HG03439 (cell line): ENCODE data around the gene TMSB10.

Source experiments
- ATAC-seq: cut with Tn5 transposase; IDR thresholded peaks from one replicate; pipeline ENCODE4 v1.9.1; 2021; ENCODE audit warnings: mild to moderate bottlenecking, moderate library complexity; ENCODE audit not compliant: unreplicated experiment

Gene TMSB10

GRCh38 chr2:84879584-84880394 lies 25.7 kb upstream of the TMSB10 start:
- no peak for ATAC-seq

GRCh38 chr2:84880395-84880644 lies 25.1 kb upstream of the TMSB10 start:
- no peak for ATAC-seq

- ATAC-seq, result no peak
These were observed 24.6 kb upstream of the TMSB10 start, which contains the start of gene TRABD2A for GRCh38 chr2:84880645-84881521. TSS of gene TRABD2A (minus strand) at chr2:84881084. CDS start at chr2:84881039, 45 bp downstream.

- peak; percentile 72 for ATAC-seq
These were observed 23.7 kb upstream of the TMSB10 start for GRCh38 chr2:84881581-84882413.

- no peak for ATAC-seq
These were observed 23.1 kb upstream of the TMSB10 start for GRCh38 chr2:84882414-84882738.

- ATAC-seq, result no peak
These were observed 22.5 kb upstream of the TMSB10 start for GRCh38 chr2:84882775-84883550.

- ATAC-seq, result no peak
These were observed 21.0 kb upstream of the TMSB10 start for GRCh38 chr2:84884449-84884848.

- no peak for ATAC-seq
These were observed 20.3 kb upstream of the TMSB10 start for GRCh38 chr2:84885111-84885510.

- no peak for ATAC-seq
These were observed 18.7 kb upstream of the TMSB10 start for GRCh38 chr2:84886791-84887190.

GRCh38 chr2:84888401-84889276 lies 16.8 kb upstream of the TMSB10 start:
- peak; percentile 79 for ATAC-seq

GRCh38 chr2:84889332-84889731 lies 16.1 kb upstream of the TMSB10 start:
- ATAC-seq, result no peak

GRCh38 chr2:84891355-84892010 lies 14.0 kb upstream of the TMSB10 start:
- ATAC-seq, result no peak

GRCh38 chr2:84894131-84894586 lies 11.3 kb upstream of the TMSB10 start:
- no peak for ATAC-seq

GRCh38 chr2:84894758-84895520 lies 10.5 kb upstream of the TMSB10 start:
- ATAC-seq, result no peak

GRCh38 chr2:84896567-84896966 lies 8.9 kb upstream of the TMSB10 start:
- no peak for ATAC-seq

GRCh38 chr2:84897773-84898172 lies 7.7 kb upstream of the TMSB10 start:
- no peak for ATAC-seq

- no peak for ATAC-seq
These were observed 5.9 kb upstream of the TMSB10 start for GRCh38 chr2:84899304-84900204.
